ENCODE results near the gene TAAR9. TPM values are rescaled to one million over a fixed set of nuclear protein-coding genes. Genes with fewer than 3 reads are reported as not detected.

The TAAR9 gene
- total RNA-seq, 3 donors from 2014 or later = not detected

DNA sequence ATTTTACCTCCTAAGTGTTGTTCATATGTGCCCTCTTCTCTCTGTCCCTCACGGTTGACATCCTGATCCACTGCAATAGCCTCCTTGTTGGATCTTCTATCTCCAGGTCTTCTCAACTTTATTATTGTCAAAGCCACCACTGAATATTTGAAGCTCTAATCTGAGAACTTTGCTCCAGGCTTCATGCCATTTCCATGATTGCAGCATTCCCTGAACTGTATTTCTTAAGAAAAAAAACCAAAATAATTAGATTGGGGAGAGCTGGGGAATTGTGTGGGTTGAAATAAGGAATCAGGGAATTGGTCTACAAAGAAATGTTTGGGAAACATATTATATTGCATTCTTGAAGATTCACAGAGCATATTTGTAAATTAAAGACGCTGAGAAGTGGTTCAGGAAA lies 22.7 kb upstream of the TAAR9 start:
- ATAC-seq = no peak

DNA sequence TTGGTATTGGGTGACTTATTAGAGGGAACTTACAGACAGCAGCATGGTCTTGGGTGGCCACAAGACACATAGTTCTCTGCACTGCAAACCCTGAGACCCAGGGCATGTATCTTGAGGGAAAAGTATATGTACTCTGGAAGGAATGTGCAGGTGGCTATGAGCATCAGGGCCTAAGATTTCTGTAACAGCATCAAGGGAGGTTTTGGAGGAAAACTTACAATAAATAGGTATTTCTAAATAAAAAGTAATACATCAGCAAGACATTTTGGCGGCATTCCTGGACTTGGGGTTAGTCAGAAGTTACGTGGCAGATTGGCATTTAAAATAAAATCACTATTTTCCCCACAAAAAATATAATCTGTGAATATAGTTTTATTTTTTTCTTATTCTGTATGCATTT lies 17.1 kb upstream of the TAAR9 start:
- Histone ChIP-seq H3K4me3 (no peak overlapping the region), H3K9me3 (no peaks in the 10 kb centered on the region), H3K36me3 (ENCODE audit: low read depth) (no peaks in the 10 kb centered on the region), H3K4me1 (ENCODE audit: low read depth) (no peaks in the 10 kb centered on the region)
- intact Hi-C loops (cut with DNase I, micrococcal nuclease) = no loop called here
- no peak for ATAC-seq
- TF ChIP-seq CTCF (IDR thresholded peaks at IDR 0.05) = no peak
- DNase-seq = no peak

More for the DNA sequence above, 22.7 kb upstream of the TAAR9 start:
- Histone ChIP-seq H3K4me1 (ENCODE audit: low read depth) (peaks cover 11% of the 10 kb centered on the region), H3K9me3 (no peaks in the 10 kb centered on the region), H3K36me3 (ENCODE audit: low read depth) (no peaks in the 10 kb centered on the region), H3K4me3 (no peak overlapping the region)
- DNase-seq = no peak
- intact Hi-C loops (cut with DNase I, micrococcal nuclease) = no loop called here
- no peak for TF ChIP-seq CTCF (IDR thresholded peaks at IDR 0.05)

DNA sequence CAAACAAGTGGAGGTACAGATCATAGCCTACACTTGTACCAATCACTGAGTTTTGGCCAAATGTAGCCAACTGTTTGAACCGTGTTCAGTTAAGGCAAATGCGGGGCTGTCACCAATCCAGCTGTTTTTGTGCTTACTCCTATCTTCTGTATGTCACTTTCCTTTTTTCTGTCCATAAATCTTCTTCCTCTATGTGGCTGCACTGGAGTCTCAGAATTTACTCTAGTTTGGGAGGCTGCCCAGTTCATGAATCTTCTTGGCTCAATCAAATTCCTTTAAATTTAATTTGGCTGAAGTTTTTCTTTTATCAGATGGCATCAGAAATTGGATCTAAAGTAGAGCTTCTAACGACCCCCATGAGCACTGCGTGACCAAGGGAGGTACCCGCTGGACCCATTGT lies 13.4 kb upstream of the TAAR9 start:
- Histone ChIP-seq H3K9me3 (no peaks in the 10 kb centered on the region), H3K4me3 (no peak overlapping the region), H3K4me1 (ENCODE audit: low read depth) (no peaks in the 10 kb centered on the region), H3K36me3 (ENCODE audit: low read depth) (no peaks in the 10 kb centered on the region)
- no peak for DNase-seq
- no peak for TF ChIP-seq CTCF (IDR thresholded peaks at IDR 0.05)
- ATAC-seq = no peak
- intact Hi-C loops (cut with DNase I, micrococcal nuclease) = no loop called here

DNA sequence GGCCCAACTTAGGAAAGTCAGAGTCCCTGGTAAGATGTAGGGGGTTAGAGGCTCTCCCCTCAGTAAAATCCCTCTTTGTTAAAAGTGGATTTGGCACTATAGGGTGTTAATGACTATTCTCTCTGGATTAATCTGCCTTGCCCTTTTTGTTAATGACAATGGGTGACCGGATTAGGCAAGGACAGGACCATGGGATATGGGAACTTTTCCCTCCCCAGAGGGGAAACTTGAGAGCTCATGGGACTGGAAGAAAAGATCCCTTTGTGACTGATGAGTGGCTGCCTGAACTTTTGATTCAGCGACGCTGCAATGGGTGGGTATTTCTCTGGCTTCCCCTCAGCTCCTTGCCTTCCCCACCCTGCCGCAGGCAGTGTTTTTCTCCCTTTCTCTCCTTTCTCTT lies 12.2 kb upstream of the TAAR9 start:
- DNase-seq (no peak), ATAC-seq (no peak)
- no peak for TF ChIP-seq CTCF (IDR thresholded peaks at IDR 0.05)
- no peaks in the 10 kb centered on the region for H3K9me3 ChIP-seq
- no peaks in the 10 kb centered on the region for H3K36me3 ChIP-seq (ENCODE audit: low read depth)
- H3K4me1 ChIP-seq (ENCODE audit: low read depth) = no peaks in the 10 kb centered on the region
- intact Hi-C loops (cut with DNase I, micrococcal nuclease) = no loop called here
- H3K4me3 ChIP-seq = no peak overlapping the region

DNA sequence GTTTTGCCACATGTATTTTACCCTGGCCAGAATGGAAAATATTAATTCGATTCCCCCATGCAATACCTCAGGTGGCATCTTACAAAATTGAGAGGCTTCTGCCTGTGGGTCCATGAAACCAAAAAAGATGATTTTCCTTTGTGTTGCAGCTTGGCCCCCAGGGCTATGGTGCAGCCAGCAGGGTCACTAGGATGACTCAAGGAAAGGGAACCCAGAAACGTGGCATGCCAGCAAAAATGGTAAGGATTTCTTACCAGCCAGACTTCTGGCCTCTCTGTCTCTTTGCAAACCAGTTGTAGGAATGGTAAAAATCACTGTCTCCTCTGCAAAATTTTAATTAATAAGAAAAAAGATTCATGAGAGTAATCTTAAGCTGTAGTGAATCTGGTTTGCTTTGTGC lies 11.6 kb upstream of the TAAR9 start:
- Histone ChIP-seq H3K9me3 (no peaks in the 10 kb centered on the region), H3K4me1 (ENCODE audit: low read depth) (no peaks in the 10 kb centered on the region), H3K4me3 (no peak overlapping the region), H3K36me3 (ENCODE audit: low read depth) (no peaks in the 10 kb centered on the region)
- DNase-seq (no peak), ATAC-seq (no peak)
- TF ChIP-seq CTCF (IDR thresholded peaks at IDR 0.05) = no peak
- intact Hi-C loops (cut with DNase I, micrococcal nuclease) = no loop called here

DNA sequence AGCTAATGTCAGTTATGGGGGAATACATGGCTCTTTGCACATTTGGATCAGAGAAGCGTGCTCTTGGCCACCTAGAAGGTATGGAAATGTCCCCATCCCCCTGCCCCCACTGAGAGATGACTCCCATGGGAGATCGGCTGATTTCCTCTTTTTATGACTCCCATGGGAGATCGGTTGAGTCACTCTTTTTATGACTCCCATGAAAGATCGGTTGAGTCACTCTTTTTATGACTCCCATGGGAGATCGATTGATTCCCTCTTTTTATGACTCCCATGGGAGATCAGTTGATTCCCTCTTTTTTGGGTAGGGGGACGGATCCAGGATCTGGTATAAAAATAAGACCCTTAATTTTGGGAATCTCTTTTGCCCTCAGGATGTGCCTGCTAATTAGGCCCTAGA lies 10.3 kb upstream of the TAAR9 start:
- ATAC-seq = peak; percentile 59
- H3K4me3 ChIP-seq = no peak overlapping the region
- no peak for TF ChIP-seq CTCF (IDR thresholded peaks at IDR 0.05)
- no peaks in the 10 kb centered on the region for H3K4me1 ChIP-seq (ENCODE audit: low read depth)
- H3K36me3 ChIP-seq (ENCODE audit: low read depth) = no peaks in the 10 kb centered on the region
- H3K9me3 ChIP-seq = no peaks in the 10 kb centered on the region
- DNase-seq = no peak
- intact Hi-C loops (cut with DNase I, micrococcal nuclease) = no loop called here

Data from mucosa of descending colon (tissue), 3 donors.